GM18873 (cell line): Measurements from ENCODE around the gene SGO1.
"Not testable (repeated sequence)": the region's sequence is repeated elsewhere in the genome, so short reads cannot be mapped to it uniquely, and the experiment has no call there.

ENCODE experiments used
- ATAC-seq: cut with Tn5 transposase; IDR thresholded peaks from one replicate; pipeline ENCODE4 v1.9.1; 2021; ENCODE audit warnings: mild to moderate bottlenecking, moderate library complexity, moderate number of reproducible peaks; ENCODE audit not compliant: unreplicated experiment, low FRiP score

Gene SGO1

DNA sequence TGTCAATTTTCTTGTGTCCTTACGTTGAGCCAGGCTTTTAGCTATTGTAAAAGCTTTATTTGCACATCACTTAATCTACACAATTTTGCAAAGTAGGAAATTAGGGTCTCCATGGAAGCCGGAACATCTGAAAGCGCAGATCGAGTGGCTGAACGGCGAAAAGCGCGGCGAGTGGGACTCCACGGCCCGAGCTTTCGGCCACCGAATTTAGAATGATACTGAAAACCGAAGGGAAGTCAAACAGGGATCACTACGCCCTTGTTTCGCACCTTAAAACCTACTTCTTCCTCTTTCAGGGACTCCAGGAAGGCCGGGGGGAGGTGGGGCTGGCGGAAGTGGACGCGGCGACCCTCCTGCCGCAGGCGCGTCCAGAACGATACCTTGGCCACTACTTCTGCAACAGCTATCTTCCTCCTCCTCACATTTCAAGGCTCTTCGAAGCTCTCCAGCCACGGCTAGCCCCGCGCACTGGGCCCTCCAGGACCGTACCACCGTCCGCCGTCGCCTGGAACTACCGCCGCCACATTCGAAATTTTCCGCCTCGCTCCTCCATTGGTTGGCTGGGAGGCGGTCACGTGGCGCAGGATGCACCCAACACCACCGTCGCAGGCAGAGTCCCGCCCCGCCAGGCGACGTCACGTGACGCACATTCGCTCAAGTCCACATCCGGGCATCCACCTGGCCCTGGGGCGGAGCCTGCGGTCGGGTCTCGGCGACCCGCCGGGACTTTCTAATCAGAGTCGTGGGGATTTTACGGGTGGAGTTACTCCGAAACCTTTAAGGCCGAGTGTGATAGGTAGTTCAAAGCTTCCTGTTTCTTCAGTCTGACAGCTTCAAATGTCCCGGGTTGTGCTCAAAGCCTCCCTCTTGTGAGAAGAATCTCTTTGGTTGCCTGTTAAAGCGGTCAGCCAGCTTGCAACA lies at the start of gene SGO1:
TSS of gene SGO1 (minus strand) at position 528 of the 921 bp plus-strand sequence. CDS start 2,179 bp downstream, outside the sequence.
- peak; percentile 92 for ATAC-seq

DNA sequence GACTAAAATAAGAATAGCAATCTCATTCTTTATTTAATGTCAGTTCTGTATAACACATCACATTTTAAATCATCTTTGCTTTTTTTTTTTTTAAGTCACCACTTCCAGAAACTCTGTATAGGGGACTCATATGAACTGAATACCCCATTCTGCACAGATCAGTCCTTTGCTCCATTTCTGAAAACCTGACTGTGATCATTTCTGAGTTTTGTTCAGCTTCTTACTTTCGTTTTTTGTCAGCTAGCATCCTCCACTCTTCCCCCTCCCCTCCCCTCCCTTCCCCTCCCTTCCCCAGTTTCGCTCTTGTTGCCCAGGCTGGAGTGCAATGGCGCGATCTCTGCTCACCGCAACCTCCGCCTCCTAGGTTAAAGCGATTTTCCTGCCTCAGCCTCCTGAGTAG lies 49.8 kb upstream of the SGO1 start:
- ATAC-seq = no peak

DNA sequence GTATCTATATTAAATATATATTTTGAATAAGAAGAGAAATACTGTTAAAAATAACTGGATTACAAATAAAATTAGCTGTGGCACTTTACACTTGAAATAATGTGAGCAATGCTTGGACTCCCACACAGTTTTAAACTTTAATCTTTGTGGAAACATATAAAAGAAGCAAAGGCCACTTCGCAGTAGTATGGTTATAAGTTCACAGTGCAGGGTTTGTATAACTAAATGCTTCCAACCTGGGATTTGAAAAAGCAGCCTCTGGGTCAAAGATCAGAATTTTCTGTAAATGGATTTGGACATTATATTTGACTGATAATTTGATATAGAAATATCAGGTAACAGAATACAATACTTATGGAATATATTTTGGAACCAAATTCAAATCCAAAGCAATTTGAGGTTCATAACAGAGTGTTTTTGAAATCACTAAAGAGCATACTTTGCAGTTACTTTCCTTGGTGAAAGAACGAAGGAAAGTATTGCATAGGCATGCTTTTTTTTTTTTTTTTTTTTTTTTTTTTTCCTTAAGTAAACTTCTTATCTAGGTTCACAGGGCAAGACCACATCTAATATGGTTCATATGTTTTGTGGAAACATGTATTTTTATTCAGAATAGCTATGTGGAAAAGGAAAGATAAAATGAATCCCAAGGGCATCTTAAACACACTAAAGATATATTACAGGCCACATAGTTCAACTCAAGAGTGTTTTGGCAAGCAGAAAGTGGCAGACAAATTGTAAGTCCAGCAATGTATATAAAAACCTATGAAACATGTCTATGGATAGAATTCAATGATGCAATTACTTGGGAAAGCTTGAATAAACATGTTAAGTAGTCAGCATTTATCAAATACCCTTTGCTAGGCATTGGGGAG lies 47.1 kb upstream of the SGO1 start:
- no peak for ATAC-seq

DNA sequence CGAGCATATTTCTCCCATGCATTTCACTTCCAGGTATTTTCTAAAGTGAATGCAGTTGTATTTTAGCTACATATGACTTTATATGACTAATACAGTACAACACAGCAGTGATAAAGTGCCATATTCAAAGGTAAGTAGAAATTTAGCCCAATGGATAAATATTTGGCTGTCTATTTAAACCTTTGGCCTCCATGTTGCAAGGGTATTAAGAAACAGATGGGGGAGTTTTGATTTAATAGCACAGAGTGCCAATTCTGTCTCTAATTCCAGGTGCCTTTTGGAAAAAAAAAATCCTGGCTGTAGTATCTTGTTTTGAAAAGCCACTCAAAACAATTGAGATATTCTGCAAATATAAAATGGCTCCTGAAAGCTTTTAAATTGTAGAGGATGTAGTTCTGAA lies 44.9 kb upstream of the SGO1 start:
- no peak for ATAC-seq

DNA sequence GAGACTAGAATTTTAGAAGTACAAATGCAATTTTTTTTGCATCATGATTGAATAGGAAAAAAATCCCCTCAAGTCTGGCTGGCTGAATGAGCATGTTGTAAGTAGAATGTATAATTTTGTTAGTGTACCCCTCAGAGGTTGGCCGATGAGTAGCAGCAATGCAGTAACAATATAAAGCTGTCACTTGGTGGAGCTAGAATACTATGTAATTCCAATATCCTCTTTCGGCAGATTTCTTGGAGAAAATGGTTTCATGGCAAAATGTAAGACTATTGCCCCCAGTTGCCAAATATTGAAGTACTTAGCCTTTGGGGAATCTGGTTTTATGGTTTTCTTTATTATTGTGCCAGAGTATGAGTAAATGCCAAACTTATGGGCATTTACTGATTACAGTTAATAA lies 39.8 kb upstream of the SGO1 start:
- ATAC-seq = no peak

DNA sequence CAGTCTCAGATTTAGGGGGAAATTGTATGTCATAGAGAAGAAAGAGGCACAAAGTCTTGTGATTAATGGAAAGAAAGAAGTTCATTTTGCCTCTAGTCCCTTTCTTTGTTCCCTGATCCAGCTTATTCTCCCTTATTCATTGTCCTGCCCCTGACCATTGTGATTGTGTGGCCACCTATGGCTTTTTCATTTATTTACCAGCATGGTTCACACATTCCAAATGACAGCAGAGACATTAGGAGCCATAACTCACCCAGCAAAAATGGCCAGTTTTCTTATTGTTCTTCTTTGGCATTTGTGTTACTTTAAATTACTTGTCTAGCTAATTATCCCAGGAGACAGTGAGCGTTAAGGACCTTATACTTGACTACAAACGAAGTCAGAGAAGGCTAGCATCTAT lies 36.3 kb upstream of the SGO1 start:
- no peak for ATAC-seq

DNA sequence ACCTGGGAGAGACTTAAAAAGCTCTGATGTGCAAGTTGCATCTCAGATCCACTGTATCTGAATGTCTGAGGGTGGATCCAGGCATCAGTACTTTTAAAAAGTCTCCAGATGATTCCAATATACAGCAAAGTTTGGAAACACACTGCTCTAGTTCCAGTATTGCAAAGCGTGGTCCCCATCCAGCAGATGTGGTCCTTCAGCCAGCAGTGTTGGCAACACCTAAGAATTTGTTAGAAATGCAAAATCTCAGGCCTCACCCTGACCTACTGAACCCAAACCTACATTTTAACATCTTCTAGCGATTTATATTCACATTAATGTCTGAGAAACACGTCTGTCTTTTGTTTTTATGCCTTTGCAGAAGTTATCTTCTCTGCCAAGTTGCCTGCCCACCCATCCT lies 32.2 kb upstream of the SGO1 start:
- no peak for ATAC-seq

DNA sequence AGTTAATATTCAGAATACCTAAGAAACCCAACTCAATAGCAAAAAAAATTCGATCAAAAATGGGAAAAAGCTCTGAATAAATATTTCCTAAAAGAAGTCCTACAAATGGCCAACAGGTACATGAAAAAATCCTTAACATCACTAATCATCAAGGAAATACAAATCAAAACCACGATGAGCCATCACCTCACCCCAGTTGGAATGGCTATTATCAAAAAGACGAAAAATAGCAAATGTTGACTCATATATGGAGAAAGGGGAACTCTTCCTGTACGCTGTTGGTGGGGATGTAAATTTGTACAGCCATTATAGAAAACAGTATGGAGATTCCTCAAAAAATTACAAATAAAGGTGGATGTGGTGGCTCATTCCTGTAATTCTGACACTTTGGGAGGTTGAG lies 29.6 kb upstream of the SGO1 start:
- no peak for ATAC-seq

DNA sequence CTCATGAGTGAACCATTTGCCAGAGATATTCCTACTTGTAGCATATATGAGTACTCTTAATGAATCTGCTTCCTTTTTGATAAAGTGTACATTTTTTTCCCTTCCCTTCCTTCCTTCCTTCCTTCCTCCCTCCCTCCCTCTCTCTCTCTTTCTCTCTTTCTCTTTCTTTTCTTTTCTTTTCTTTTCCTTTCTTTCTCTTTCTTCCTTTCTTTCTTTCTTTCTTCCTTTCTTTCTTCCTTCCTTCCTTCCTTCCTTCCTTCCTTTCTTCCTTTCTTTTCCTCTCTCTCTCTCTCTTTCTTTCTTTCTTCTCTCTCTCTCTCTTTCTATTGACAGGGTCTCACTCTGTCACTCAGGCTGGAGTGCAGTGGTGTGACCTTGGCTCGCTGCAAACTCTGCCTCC lies 27.5 kb upstream of the SGO1 start:
- not testable (repeated sequence) for ATAC-seq

DNA sequence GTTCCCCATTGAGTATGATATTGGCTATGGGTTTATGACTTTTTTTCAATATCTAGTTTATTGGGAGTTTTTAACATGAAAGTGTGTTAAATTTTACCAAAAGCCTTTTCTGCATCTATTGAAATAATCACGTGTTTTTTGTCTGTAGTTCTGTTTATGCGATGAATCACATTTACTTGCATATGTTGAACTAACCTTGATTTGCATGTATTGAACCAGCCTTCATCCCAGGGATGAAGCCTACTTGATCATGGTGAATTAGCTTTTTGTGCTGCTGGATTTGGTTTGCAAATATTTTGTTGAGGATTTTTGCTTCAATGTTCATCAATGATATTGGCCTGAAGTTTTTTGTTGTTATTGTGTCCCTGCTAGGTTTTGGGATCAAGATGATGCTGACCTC lies 21.9 kb upstream of the SGO1 start:
- ATAC-seq = not testable (repeated sequence)

DNA sequence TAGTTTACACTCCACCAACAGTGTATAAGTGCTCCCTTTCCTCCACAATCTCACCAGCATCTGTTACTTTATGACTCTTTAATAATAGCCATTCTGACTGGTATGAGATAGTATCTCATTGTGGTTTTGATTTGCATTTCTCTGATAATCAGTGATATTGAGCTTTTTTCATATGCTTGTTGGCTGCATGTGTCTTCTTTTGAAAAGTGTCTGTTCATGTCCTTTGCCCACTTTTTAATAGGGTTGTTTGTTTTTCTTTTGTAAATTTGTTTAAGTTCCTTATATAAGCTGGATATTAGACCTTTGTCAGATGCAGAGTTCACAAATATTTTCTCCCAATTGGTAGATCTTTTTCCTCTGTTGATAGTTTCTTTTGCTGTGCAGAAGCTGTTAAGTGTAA lies 19.9 kb upstream of the SGO1 start:
- not testable (repeated sequence) for ATAC-seq

DNA sequence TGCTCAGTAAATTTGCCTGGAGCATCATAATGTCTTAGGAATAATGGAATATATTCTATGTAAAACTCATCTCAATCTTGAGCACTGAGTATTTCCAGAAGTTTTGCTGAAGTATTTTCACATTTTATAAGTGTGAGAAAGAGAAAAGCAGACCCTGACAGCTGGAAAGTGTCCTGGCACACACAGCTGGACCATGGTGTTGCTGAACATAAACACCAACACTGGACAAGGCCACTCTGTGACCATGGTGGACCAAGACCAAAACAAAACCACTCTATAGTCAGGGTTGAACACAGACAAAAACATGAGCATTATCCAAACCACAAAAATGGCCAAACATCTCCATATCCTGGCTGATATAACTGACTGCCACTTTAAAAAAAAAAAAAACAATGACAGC lies 15.1 kb upstream of the SGO1 start:
- no peak for ATAC-seq

DNA sequence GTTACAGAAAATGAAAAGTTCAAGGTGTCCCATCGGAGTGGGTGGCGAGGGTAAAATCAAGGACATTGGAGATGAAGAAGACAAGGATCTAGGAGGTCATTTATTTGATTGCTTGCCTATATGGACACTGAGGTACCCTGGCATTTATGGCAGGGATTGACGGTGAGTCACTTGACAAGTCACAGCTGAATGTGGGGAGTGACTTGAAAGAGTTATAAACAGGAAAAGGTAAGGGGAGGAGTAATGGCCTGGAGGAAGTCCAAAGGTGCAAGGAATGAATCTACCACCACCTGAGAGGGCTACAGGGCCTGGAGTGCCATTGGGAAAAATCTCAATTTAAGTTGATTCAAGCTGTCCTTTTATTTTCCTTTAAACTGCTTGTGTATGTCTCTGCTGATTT lies 11.8 kb upstream of the SGO1 start:
- no peak for ATAC-seq

DNA sequence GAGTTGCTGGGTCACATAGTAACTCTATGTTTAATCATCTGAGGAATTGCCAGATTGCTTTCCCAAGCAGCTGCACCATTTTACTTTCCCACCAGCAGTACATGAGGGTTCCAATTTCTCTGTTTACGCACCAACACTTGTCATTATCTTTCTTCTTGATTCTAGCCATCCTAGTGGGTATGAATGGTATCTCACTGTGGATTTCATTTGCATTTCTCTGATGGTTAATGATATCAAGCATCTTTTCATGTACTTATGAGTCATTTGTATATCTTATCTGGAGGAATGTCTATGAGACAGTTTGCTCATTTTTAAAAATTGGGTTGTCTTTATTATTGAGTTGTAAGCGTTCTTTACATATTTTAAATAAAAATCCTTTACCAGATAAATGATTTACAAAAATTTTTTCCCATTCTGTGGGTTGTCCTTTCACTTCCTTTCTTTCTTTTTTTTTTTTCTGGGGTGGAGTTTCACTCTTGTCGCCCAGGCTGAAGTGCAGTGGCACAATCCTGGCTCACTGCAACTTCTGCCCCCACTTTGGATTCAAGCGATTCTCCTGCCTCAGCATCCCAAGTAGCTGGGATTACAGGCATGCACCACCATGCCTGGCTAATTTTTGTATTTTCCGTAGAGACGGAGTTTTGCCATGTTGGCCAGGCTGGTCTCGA lies 8.9 kb upstream of the SGO1 start:
- ATAC-seq = no peak

DNA sequence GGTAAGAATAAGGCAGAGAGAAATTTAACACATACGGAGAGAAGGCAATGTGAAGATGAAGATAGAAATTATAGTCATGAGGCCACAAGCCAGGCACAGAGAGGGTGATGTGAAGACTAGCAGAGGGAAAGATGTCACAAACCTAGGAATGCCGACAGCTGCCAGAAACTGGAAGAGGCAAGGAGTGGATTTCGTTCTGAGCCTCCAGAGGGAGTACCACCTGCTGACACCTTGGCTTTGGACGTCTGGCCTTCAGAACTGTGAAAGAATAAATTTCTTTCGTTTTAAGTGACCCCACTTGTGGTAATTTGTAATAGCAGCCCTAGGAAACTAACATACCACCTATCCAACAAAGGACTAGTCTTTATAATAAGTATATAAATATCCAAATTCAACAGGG lies 5.0 kb upstream of the SGO1 start:
- no peak for ATAC-seq

DNA sequence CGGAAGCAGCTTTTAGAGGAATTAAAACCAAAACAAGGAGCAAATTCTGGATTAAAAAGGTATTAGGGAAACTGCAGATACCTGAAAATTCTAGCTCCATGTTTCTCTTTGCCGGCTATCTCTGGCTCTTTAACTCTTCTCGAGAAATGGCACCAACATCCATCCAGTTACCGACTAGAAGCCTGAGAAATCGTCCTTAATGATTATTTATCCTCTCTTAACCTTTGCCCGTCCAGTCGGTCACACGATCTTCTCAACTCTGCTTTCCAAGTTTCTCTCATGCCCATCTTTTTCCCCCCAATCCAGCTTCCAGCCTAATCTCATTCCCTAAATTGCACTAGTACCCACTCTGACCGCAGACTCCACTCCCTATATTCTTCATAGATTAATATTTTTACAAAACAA lies 596 bp upstream of the SGO1 start:
- peak; percentile 7 for ATAC-seq

DNA sequence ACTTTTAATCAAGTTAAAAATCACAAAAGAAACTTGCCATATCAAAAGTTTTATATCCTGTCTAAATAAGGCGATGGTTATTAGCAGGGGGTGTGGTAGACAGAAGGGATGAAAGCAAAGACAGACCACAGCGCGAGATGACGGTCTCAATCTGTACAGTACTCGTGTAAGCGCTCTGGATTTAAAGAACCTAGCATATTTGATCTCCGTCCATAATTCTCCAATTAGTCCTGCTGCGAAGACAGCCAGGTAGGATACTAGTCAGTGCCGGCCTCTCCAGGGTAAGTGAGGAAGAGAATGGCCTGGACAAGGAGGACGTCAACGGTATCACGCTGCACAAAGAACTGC lies 701 bp downstream of the SGO1 start:
- ATAC-seq = peak; percentile 9

DNA sequence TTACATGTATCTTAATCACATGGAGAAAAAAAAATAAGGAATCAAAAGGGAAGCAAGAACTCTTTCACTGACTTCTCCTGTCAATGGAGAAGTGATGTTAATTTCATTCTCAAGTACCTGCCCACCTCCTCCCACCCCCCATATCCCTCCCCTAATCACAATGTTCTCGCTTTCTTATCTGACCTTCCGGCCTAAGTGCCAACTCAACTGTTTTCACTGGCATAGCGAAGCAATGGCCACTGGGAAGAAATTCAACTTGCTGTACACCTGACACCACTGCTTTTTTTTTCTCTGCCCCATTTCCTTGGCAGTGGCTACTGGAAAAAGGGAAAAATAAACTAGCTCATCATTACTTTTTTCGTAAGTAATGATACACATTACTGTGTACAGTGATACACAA lies 3.8 kb downstream of the SGO1 start:
- no peak for ATAC-seq

DNA sequence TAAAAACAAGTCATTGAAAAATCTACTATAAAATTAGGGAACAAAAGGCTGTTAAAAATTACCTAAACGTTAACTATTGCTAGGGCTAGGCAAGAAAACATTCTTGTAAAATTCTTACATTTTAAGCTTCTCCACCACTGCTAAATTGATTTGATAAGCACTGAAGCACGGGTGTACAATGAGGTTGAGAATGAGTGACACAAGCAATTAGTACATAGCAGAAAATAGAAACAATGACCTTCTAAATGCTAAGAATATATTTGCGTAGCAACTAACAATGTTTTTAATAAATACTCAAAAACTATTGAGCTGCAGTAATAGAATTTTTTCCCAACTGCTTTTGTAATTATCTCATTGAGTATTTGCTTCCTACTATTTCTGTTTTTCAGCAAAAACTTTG lies 4.7 kb downstream of the SGO1 start:
- no peak for ATAC-seq

DNA sequence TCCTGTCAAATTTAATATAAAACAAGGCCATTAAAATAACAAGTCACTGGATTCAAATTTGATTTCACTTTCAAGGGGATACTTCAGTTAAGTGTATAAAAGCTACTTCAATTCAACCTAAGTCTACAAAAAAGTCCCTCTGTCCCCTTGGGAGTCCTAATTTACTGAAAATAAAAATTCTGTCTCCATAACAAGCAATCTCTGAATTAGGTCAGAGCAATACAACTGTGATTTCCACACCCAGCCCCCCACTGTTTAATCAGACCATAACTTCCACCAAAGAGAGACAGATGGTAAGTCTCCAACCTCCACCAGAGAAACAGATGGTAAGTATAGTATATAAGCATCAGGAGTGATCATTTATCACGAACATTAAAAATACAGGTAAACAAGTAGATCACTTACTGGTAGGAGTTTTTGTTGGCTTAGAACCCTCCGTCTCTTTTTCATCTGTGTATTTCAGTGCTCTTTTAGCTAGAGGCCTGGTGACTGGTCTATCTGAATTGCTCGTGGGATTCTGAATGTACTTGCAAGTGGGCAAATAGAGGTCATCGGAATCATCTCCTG lies 12.1 kb downstream of the SGO1 start:
- ATAC-seq = no peak

DNA sequence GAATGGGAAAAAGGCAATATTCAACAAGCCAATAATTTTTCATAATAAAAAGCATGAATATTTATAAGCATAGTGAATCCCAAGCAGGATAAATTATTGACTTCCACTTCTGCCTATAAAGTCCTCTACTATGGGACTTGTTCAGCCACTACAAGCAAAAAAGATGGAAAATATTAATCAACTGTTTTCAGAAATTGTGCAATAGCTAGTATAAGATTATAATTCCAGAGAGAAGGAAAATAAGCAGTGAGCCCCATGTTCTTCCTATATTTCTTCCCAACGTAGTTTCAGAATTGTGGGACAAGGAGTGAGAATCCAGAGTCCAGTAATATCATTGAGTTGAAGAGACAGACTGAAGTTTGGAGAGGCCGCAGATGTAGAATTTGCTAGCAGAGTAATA lies 24.3 kb downstream of the SGO1 start:
- ATAC-seq = no peak
